ENCODE results near the gene SYNGR3. TPM values are rescaled to one million over a fixed set of nuclear protein-coding genes. Genes with fewer than 3 reads are reported as not detected.

Gene SYNGR3
- total and polyA plus RNA-seq, 2 of the 13 experiments (the other 11 are each of a cell fraction or from before 2014, with no cell fraction given), result 0.97 to 5.7 TPM

- peak; percentile 80 for TF ChIP-seq TFE3 (CRISPR knock-in tag; IDR thresholded peaks at IDR 0.05)
- TF ChIP-seq ZNF512B (CRISPR knock-in tag; IDR thresholded peaks at IDR 0.05; ENCODE audit: borderline replicate concordance), result peak; percentile 81; the same call in 1 of the 2 replicates
- TF ChIP-seq ZNF275 (CRISPR knock-in tag; IDR thresholded peaks at IDR 0.05; ENCODE audit: borderline replicate concordance), result no peak
- TF ChIP-seq IRF1 (CRISPR knock-in tag; IDR thresholded peaks at IDR 0.05; ENCODE audit: low read depth), result no peak
- TF ChIP-seq ZNF382 (CRISPR knock-in tag; IDR thresholded peaks at IDR 0.05; ENCODE audit: borderline replicate concordance), result no peak
- peak; percentile 35 for TF ChIP-seq GABPB1 (CRISPR knock-in tag; IDR thresholded peaks at IDR 0.05)
- TF ChIP-seq RARA (CRISPR knock-in tag; IDR thresholded peaks at IDR 0.05), result peak; percentile 65; the same call in 1 of the 2 replicates
- peak; percentile 18; the same call in 1 of the 2 replicates for TF ChIP-seq AKAP8 (CRISPR knock-in tag; IDR thresholded peaks at IDR 0.05)
- TF ChIP-seq MXI1 (IDR thresholded peaks at IDR 0.05; ENCODE audit: borderline replicate concordance, low read depth, low read length), result peak; percentile 72; the same call in 1 of the 3 replicates
- no peak; the same call in 1 of the 2 replicates for TF ChIP-seq ZNF44 (CRISPR knock-in tag; IDR thresholded peaks at IDR 0.05)
- 0 out of 2 replicates have a peak, but pooled peaks have one; percentile 26 for TF ChIP-seq GATAD1 (CRISPR knock-in tag; IDR thresholded peaks at IDR 0.05)
- TF ChIP-seq PHF20 (CRISPR knock-in tag; IDR thresholded peaks at IDR 0.05), result peak; percentile 60
- peak; percentile 54; the same call in 1 of the 2 replicates for TF ChIP-seq MTERF4 (CRISPR knock-in tag; IDR thresholded peaks at IDR 0.05)
- no peak for TF ChIP-seq ZBTB33 (CRISPR knock-in tag; IDR thresholded peaks at IDR 0.05)
- TF ChIP-seq SOX13 (IDR thresholded peaks at IDR 0.05), result 0 out of 2 replicates have a peak, but pooled peaks have one; percentile 11
- TF ChIP-seq SOX13 (CRISPR knock-in tag; conservative IDR thresholded peaks at IDR 0.05 in 1 of 2, IDR thresholded peaks at IDR 0.05 in 1 of 2), result peak in 1 of 2 experiments; percentile 64; a peak in 1 of 4 replicates
- TF ChIP-seq CCAR2 (optimal IDR thresholded peaks at IDR 0.05; ENCODE audit: low read depth, low read length), result no peak
- TF ChIP-seq ZNF607 (CRISPR knock-in tag; IDR thresholded peaks at IDR 0.05; ENCODE audit: borderline replicate concordance), result no peak
These were observed 49.3 kb upstream of the SYNGR3 start (continued) for GRCh38 chr16:1940273-1941161.

Measured in HepG2 (cell line).